Stimulated activated CD4-positive, alpha-beta T cell treated with anti-CD3 and anti-CD28 coated beads, Interleukin-12 subunit alpha, Interleukin-12 subunit beta, amount 100 ng/mL, for 4 hours (primary cell): ENCODE results near the gene UCMA.
A peak's percentile ranks its signal among the peaks of the same experiment; 100 is the strongest.
"Not testable (repeated sequence)": the region's sequence is repeated elsewhere in the genome, so short reads cannot be mapped to it uniquely, and the experiment has no call there.

Experiments used
- DNase-seq: peaks from one replicate; pipeline ENCODE4 v3.0.0-alpha.2; 2020

Gene UCMA

GRCh38 chr10:13234172-13234571, at the start of gene UCMA:
UCMA (minus strand) TSS chr10:13234374; CDS start chr10:13234258, 116 bp downstream.
- DNase-seq: no peak

GRCh38 chr10:13282348-13282747, 48.2 kb upstream of the UCMA start:
- DNase-seq: not testable (repeated sequence)

- DNase-seq: no peak
Observed at GRCh38 chr10:13276749-13277365, 42.7 kb upstream of the UCMA start.

- DNase-seq: not testable (repeated sequence)
Observed at GRCh38 chr10:13276146-13276545, 42.0 kb upstream of the UCMA start.

- no peak for DNase-seq
Observed at GRCh38 chr10:13272164-13272571, 38.0 kb upstream of the UCMA start.

- peak; percentile 28 for DNase-seq
Observed at GRCh38 chr10:13271552-13272163, 37.5 kb upstream of the UCMA start.

- DNase-seq: no peak
Observed at GRCh38 chr10:13270877-13271551, 36.8 kb upstream of the UCMA start.

GRCh38 chr10:13268841-13269240, 34.7 kb upstream of the UCMA start:
- DNase-seq: no peak

- DNase-seq: no peak
Observed at GRCh38 chr10:13268310-13268709, 34.1 kb upstream of the UCMA start.

- DNase-seq: no peak
Observed at GRCh38 chr10:13263591-13263990, 29.4 kb upstream of the UCMA start.

- no peak for DNase-seq
Observed at GRCh38 chr10:13262433-13262832, 28.3 kb upstream of the UCMA start.

- DNase-seq: no peak
Observed at GRCh38 chr10:13257621-13258140, 23.5 kb upstream of the UCMA start.

- no peak for DNase-seq
Observed at GRCh38 chr10:13256627-13257026, 22.5 kb upstream of the UCMA start.

- no peak for DNase-seq
Observed at GRCh38 chr10:13253726-13254125, 19.6 kb upstream of the UCMA start.

GRCh38 chr10:13247784-13248183, 13.6 kb upstream of the UCMA start:
- no peak for DNase-seq

GRCh38 chr10:13247246-13247645, 13.1 kb upstream of the UCMA start:
- no peak for DNase-seq

GRCh38 chr10:13242260-13242659, 8.1 kb upstream of the UCMA start:
- DNase-seq: not testable (repeated sequence)

- DNase-seq: no peak
Observed at GRCh38 chr10:13241613-13242012, 7.4 kb upstream of the UCMA start.

GRCh38 chr10:13239923-13240322, 5.7 kb upstream of the UCMA start:
- no peak for DNase-seq

- no peak for DNase-seq
Observed at GRCh38 chr10:13238271-13239077, 4.3 kb upstream of the UCMA start.

- DNase-seq: no peak
Observed at GRCh38 chr10:13236638-13237037, 2.5 kb upstream of the UCMA start.

GRCh38 chr10:13234736-13235135, 562 bp upstream of the UCMA start:
- not testable (repeated sequence) for DNase-seq

GRCh38 chr10:13233358-13233757, 816 bp downstream of the UCMA start:
- DNase-seq: no peak
